ENCODE data around the gene SFTA2.

DNA sequence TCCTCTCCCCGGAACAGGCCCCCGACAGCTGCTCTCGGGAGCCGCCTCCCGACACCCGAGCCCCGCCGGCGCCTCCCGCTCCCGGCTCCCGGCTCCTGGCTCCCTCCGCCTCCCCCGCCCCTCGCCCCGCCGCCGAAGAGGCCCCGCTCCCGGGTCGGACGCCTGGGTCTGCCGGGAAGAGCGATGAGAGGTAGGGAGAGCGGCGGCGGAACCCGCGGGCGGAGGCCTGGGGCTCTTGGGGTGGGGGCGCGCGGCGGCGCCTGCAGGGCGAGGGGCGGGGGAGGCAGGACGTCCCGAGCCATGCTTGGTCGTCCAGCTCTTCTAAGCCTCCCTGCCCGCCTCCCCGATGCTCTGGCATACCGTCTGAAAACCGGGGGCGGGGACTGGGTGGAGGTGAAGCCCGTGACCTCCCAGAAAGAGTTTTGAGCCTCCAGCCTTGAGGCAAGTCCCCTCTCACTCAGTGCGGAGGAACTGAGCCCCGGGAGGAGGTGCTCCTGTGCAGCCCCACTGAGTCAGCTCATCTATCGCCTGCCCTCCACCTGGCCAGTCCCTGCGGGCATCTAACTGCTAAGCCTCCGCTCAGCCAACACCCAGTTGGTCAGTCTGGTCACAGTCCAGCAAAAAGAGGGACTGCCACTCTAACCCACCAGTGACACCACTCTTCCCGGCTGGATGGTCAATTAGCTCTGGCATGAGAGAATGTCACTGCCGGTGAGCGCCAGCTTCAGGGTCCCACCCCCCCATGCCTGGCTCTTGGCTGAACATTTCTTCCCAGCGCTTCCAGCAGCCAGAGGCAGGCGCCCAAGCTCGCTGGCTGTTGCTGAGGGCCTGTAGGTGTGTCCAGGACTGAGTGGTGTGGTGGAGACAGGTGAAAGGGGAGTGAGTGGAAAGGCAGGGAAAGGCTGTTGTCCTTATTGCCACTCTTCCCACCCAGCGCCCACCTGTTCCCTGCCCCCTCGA lies 47.2 kb downstream of the SFTA2 start:
- TF ChIP-seq POLR2A (IDR thresholded peaks at IDR 0.05) (no peak), CTCF (IDR thresholded peaks at IDR 0.05) (no peak)
